Measurements from ENCODE around the gene MS4A13.

GRCh38 chr11:60477035-60477445 lies 38.2 kb upstream of the MS4A13 start:
- no peak for TF ChIP-seq TAF1 (IDR thresholded peaks at IDR 0.05; ENCODE audit: borderline replicate concordance, insufficient read depth, low read length)
- no peak for TF ChIP-seq POLR2AphosphoS5 (IDR thresholded peaks at IDR 0.05; ENCODE audit: low read depth, low read length)
- no peak for TF ChIP-seq REST (IDR thresholded peaks at IDR 0.05; ENCODE audit: insufficient read depth in 1 of 2, low read depth in 2 of 2, low read length in 2 of 2)

Data from PFSK-1 (cell line).